HepG2 (cell line): ENCODE measurements around the gene ERF. TPM values are rescaled to one million over a fixed set of nuclear protein-coding genes. Genes with fewer than 3 reads are reported as not detected.

Source experiments
- ADNP ChIP-seq: sonication (generic); formaldehyde crosslinking; IDR thresholded peaks from 2 replicates; pipeline ENCODE4 v1.4.0; 2020; ENCODE audit warnings: missing genetic modification reagents
- ARNTL ChIP-seq: sonication (generic); formaldehyde crosslinking; IDR thresholded peaks from 2 replicates; pipeline ENCODE4 v1.4.0; 2020; ENCODE audit warnings: mild to moderate bottlenecking, missing genetic modification reagents
- ASH2L ChIP-seq: fragments of 300-600, 200-600 bp; sonication (generic); IDR thresholded peaks from 2 replicates; pipeline ENCODE4 v1.7.0; 2017; ENCODE audit warnings: low read depth, mild to moderate bottlenecking, moderate library complexity, mixed read lengths, low read length; ENCODE audit not compliant: insufficient read length
- ETV6 ChIP-seq: sonication (generic); formaldehyde crosslinking; conservative IDR thresholded peaks from 2 replicates; pipeline ENCODE4 v1.4.0; 2020; ENCODE audit warnings: missing genetic modification reagents
- GMEB2 ChIP-seq: IDR thresholded peaks from 2 replicates; pipeline ENCODE4 v1.6.1; 2016; ENCODE audit warnings: missing biosample characterization, missing genetic modification reagents, low read depth
- HOXA3 ChIP-seq: sonication (generic); formaldehyde crosslinking; IDR thresholded peaks from 2 replicates; pipeline ENCODE4 v1.5.0; 2020; ENCODE audit warnings: missing genetic modification reagents
- HOXA5 ChIP-seq: sonication (generic); formaldehyde crosslinking; IDR thresholded peaks from 2 replicates; pipeline ENCODE4 v1.4.0; 2020; ENCODE audit warnings: missing genetic modification reagents
- IRX3 ChIP-seq: sonication (generic); formaldehyde crosslinking; IDR thresholded peaks from 2 replicates; pipeline ENCODE4 v1.8.1; 2023; ENCODE audit warnings: mild to moderate bottlenecking, low read depth, missing genetic modification reagents, borderline replicate concordance
- MATR3 ChIP-seq: sonication (generic); formaldehyde crosslinking; IDR thresholded peaks from 2 replicates; pipeline ENCODE4 v1.4.0; 2020; ENCODE audit warnings: missing genetic modification reagents
- MIER2 ChIP-seq: IDR thresholded peaks from 2 replicates; pipeline ENCODE4 v1.6.1; 2016; ENCODE audit warnings: missing biosample characterization, missing genetic modification reagents
- NFE2L1 ChIP-seq: sonication (generic); formaldehyde crosslinking; IDR thresholded peaks from 2 replicates; pipeline ENCODE4 v1.4.0; 2020; ENCODE audit warnings: missing genetic modification reagents, mild to moderate bottlenecking, borderline replicate concordance
- NR2C2 ChIP-seq: sonication (generic); formaldehyde crosslinking; IDR thresholded peaks from 2 replicates; pipeline ENCODE4 v1.4.0; 2020; ENCODE audit warnings: missing genetic modification reagents, mild to moderate bottlenecking, moderate library complexity, borderline replicate concordance
- PRPF4 ChIP-seq: fragments of 200-400 bp; formaldehyde crosslinking; IDR thresholded peaks from 2 replicates; pipeline ENCODE4 v1.6.1; 2016; ENCODE audit warnings: low read length, low read depth; ENCODE audit not compliant: poor library complexity, severe bottlenecking
- SOX6 ChIP-seq, 2 experiments: fragments of 450-650 bp in 1 of 2; sonication (generic) in 1 of 2; formaldehyde crosslinking in 1 of 2; IDR thresholded peaks; 2 replicates each; pipeline versions ENCODE4 v1.4.0 to v1.6.1; 2017 to 2020; ENCODE audit warnings: antibody characterized with exemption in 1 of 2, mild to moderate bottlenecking in 1 of 2, missing genetic modification reagents in 1 of 2
- TIGD3 ChIP-seq: sonication (generic); formaldehyde crosslinking; IDR thresholded peaks from 2 replicates; pipeline ENCODE4 v1.5.1; 2020; ENCODE audit warnings: mild to moderate bottlenecking, missing genetic modification reagents, borderline replicate concordance
- YEATS2 ChIP-seq: sonication (generic); formaldehyde crosslinking; IDR thresholded peaks from 2 replicates; pipeline ENCODE4 v1.4.0; 2020; ENCODE audit warnings: missing genetic modification reagents, borderline replicate concordance
- ZBTB26 ChIP-seq: IDR thresholded peaks from 2 replicates; pipeline ENCODE4 v1.6.1; 2016; ENCODE audit warnings: missing compliant biosample characterization, missing genetic modification reagents, borderline replicate concordance
- ZFP41 ChIP-seq: sonication (generic); formaldehyde crosslinking; IDR thresholded peaks from 2 replicates; pipeline ENCODE4 v1.4.0; 2020; ENCODE audit warnings: mild to moderate bottlenecking, missing genetic modification reagents, borderline replicate concordance
- ZNF138 ChIP-seq: sonication (generic); formaldehyde crosslinking; IDR thresholded peaks from 2 replicates; pipeline ENCODE4 v1.5.0; 2020; ENCODE audit warnings: mild to moderate bottlenecking, low read depth, missing genetic modification reagents
- ZNF3 ChIP-seq: IDR thresholded peaks from 2 replicates; pipeline ENCODE4 v1.7.0; 2017; ENCODE audit warnings: inconsistent platforms
- ZNF558 ChIP-seq: sonication (generic); formaldehyde crosslinking; IDR thresholded peaks from 2 replicates; pipeline ENCODE4 v1.9.0; 2022; ENCODE audit warnings: mild to moderate bottlenecking, missing genetic modification reagents, borderline replicate concordance
- ZNF644 ChIP-seq: IDR thresholded peaks from 2 replicates; pipeline ENCODE4 v1.6.1; 2016; ENCODE audit warnings: low read depth
- ZNF775 ChIP-seq: sonication (generic); formaldehyde crosslinking; IDR thresholded peaks from 2 replicates; pipeline ENCODE4 v1.4.0; 2020; ENCODE audit warnings: missing genetic modification reagents, mild to moderate bottlenecking, moderate library complexity, borderline replicate concordance
- ZNF800 ChIP-seq: sonication (generic); formaldehyde crosslinking; IDR thresholded peaks from 2 replicates; pipeline ENCODE4 v1.4.0; 2020; ENCODE audit warnings: missing genetic modification reagents
- polyA plus RNA-seq, 8 experiments: library from polyadenylated mRNA; depleted of rRNA in 3 of 8; stranded (reverse) in 7 of 8; unstranded in 1 of 8; fragments of >200 nt; fragmentation: Illumina TruSeq in 4 of 8; extraction: Trizol in 4 of 8; gene quantifications; 2 replicates each; pipeline versions ENCODE4 v1.2.1 to v1.2.3, GENCODE V29; 2011 to 2016; ENCODE audit warnings: low read depth in 4 of 8, missing spikeins in 1 of 8, mixed read lengths in 1 of 8; ENCODE audit not compliant: insufficient read depth in 1 of 8
- total RNA-seq, 5 experiments: library from RNA; depleted of rRNA; stranded (reverse); fragments of >200 nt; fragmentation: Illumina TruSeq; extraction: Trizol; gene quantifications; 2 replicates each; pipeline ENCODE4 v1.2.3, GENCODE V29; 2016; ENCODE audit warnings: low read depth in 1 of 5

ERF gene
- total and polyA plus RNA-seq, 2 of the 13 experiments (the other 11 are each of a cell fraction or from before 2014, with no cell fraction given) = 67.1 to 69.9 TPM

GRCh38 chr19:42283188-42284065 is 28.5 kb upstream of the ERF start (continued):
- TF ChIP-seq TIGD3 (CRISPR knock-in tag) = no peak
- no peak for TF ChIP-seq MIER2
- no peak for TF ChIP-seq ASH2L
- TF ChIP-seq HOXA3 (CRISPR knock-in tag) = no peak; the same call in 1 of the 2 replicates
- 0 out of 2 replicates have a peak, but pooled peaks have one; percentile 40 for TF ChIP-seq ZNF138 (CRISPR knock-in tag)
- TF ChIP-seq ZNF644 (CRISPR knock-in tag) = no peak
- TF ChIP-seq ADNP (CRISPR knock-in tag) = no peak
- TF ChIP-seq YEATS2 (CRISPR knock-in tag) = no peak
- TF ChIP-seq ARNTL = no peak
- no peak for TF ChIP-seq ETV6 (CRISPR knock-in tag)
- TF ChIP-seq SOX6 (IDR thresholded peaks at IDR 0.05) = no peak
- 0 out of 2 replicates have a peak, but pooled peaks have one; percentile 19 for TF ChIP-seq SOX6 (CRISPR knock-in tag; IDR thresholded peaks at IDR 0.05)
- peak; percentile 46; the same call in 1 of the 2 replicates for TF ChIP-seq NR2C2 (CRISPR knock-in tag)
- no peak for TF ChIP-seq PRPF4
- TF ChIP-seq ZNF3 (CRISPR knock-in tag) = no peak
- TF ChIP-seq ZNF775 (CRISPR knock-in tag) = no peak
- TF ChIP-seq NFE2L1 (CRISPR knock-in tag) = no peak
- no peak for TF ChIP-seq ZFP41 (CRISPR knock-in tag)
- TF ChIP-seq IRX3 (CRISPR knock-in tag) = no peak
- no peak for TF ChIP-seq ZNF558
- no peak for TF ChIP-seq ZBTB26
- TF ChIP-seq MATR3 (CRISPR knock-in tag) = no peak
- no peak for TF ChIP-seq ZNF800 (CRISPR knock-in tag)
- TF ChIP-seq GMEB2 (CRISPR knock-in tag) = no peak
- TF ChIP-seq HOXA5 = no peak
